GM18526 (cell line): Measurements from ENCODE around the gene KIAA0040.

Experiments
- POLR2A ChIP-seq: IDR thresholded peaks from 3 replicates; pipeline ENCODE4 v1.6.1; 2011; ENCODE audit not compliant: insufficient read length; ENCODE audit errors: extremely low read depth

KIAA0040 gene

DNA sequence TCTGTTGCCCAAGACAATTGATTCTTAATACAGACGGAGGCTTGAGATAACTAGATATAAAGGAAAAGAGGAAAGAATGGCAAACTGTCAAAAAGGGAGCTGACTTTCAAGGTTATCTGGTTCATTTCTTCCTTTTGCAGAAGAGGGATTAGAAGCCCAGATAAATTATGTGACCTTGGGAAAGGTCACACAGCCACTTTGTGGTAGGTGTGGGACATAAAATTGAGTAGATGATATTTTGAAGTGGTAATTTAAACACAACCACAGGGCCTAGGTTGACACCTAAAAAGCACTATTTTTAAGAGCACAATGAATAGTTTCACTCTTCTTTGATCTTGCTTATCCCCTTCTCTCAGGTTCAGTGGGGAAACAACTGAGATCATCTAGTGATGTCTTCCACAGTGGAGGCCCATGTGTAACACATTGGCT is 16.9 kb upstream of the KIAA0040 start:
- no peak for TF ChIP-seq POLR2A

DNA sequence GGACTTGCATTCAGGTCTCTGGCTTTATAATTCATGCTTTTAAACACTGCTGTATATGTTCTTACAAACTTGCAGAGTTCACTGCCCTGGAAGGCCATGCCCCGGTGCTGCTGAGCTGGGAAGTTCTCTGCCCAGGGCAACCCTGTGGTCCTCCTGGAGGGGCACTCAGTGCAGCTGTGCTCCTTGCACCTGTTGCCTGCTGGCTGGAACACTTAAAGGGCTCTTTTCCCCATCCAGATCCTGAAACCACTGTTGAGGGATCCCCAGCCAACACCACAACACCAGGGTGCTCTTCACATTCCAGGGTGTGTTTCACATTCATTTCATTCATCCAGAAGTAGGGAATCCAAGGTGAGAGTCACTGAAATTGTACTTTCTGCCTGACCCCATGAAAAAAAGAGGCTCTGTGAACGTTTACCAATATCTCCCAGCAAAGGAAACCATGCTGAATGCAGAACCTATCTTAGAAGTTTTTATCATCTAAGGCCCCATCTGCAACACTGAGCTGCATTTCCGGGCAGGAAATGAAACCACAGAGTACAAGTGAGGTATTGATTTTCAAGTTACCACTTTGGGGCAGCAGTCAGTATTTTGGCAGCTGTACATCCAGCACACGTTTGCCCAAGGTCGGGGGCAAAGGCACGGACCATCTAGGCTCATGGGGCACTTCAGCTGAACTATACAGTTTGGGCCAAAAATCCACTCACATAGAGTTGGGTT is 16.4 kb upstream of the KIAA0040 start:
- TF ChIP-seq POLR2A, result peak; percentile 41

DNA sequence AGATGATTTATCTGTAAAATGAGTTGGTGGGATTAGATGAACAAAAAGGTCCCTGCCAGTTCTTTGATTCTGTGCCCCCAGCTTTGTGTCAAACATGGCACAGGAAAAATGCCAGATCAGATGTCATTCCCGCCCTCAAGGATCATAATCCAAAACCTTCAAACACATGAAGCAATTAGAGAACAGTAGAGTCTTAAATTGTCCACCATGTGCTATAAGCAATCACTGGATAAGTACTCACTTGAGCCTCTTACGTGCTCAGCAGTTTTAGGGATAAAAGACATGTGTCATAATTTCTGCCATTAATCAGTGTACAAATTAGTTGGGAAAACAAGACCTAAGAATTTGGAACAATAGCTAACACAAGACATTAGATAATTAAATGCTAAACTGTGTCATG is 15.4 kb upstream of the KIAA0040 start:
- TF ChIP-seq POLR2A, result no peak

DNA sequence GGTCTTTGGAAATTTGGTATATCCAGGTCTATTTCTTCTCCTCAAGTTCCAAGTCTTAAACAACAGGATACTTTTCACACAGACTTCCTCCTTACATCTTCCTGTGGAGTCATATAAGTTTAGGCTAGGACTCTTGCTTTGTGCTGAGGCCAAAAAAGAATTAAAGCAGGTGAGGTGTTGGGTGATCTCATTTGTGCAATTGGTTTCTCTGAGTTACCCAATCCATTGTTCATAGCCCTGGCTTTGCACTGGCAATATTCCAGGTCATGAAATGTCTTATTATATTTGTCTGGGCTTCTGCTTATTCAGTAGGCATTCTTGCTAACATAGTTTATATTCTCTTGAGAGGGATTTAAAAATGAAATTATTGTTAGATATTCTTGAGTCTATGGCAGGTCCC is 14.1 kb upstream of the KIAA0040 start:
- no peak for TF ChIP-seq POLR2A

DNA sequence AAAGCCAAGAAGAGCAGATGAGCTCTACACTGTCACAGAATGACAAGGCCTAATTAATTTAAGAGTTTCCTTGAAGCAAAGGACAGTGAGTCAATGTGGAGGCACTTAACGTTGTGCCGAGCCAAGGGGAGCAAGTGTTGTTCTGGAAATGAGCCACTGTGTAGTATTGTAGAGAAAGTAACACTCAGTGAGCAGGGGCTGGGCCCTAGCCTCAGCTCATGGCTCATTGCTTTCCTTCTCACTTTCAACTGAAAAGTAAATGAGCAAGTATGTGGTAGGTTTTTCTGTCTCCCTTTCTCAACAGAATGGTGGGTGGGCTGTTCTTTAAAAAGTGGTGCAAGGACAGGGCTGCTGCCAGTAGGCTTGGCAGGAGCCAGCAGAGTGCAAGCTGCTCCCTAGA is 11.8 kb upstream of the KIAA0040 start:
- no peak for TF ChIP-seq POLR2A

DNA sequence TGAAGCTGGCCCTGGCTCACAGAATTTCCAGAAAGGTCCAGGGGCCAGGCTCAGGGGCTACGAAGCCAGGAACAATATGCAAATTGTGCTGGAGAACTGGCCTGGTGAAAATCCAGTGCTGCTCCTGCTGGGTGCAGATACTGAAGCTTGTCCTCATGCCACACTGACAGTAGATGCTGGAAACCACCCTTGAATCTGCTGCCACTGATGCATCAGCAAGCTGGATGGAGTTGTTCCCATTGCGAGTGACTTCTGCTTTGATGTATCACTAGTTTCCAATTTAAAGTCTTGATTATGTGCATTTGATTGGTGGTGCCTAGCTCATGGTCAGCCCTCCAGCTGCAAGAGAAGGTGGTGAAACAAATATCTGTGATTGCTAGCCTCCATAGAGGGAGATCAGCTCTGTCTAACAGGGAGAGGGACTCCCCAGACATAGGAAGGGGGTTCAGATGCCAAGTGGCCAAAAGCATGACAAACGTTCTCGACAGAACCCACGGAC is 11.0 kb upstream of the KIAA0040 start:
- TF ChIP-seq POLR2A, result no peak

DNA sequence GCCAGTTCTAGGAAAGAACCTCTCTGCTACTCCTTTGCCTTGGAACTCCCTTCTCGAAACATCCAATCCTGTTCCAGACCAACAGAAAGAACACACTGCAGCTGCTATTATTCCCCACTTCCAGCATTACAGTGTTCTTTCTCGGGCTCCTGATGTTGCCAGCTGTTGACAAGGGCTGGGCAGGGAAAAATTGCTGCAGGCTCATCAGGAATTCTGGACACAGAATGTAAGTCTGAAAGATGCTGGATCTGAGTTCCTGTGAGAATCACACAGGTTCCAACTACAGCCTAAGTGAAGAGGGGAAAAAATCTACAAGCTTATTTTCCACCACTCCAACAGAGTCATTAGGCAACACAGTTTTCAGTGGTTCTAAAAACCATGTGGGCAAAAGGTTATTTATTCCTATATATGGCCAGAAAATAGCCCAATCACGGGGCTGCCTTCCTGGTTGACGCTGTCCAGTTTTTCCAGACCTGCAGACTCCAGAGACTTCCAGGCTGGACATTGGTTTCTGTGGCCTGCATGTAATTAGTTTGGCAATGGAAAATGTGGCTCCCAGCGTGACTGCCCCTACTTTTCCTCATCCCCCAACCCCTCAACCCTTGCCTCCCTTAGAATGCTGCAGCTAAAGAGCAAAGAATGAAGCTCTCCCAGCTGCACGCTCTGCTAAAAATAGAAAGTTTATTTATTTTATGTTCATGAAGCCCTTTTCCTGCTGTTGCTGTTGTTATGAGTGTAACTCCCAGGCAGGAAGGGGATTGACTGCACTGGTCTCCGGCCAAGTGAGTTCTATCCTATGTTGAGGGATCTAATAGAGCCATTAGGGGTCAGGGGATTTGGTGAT is 8.3 kb upstream of the KIAA0040 start:
- TF ChIP-seq POLR2A, result no peak

DNA sequence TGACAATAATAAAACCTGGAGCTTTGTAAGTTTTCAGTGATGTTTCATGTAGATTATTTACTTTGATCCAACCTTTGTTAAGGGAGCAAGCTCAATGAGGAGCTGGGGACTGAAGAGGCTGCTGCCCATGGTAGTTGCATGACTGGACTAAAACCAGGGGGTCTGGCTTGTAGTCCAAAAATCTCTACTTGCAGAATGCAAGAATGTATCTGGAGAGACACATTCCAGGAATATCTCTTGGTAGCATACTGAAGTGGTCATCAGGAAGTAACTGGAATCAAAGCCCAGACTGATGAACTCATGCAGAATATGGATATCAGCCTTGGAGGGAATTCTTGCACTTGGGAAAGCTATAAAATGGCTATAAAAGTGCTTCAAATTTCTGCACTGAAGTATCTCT is 5.8 kb upstream of the KIAA0040 start:
- TF ChIP-seq POLR2A, result no peak

DNA sequence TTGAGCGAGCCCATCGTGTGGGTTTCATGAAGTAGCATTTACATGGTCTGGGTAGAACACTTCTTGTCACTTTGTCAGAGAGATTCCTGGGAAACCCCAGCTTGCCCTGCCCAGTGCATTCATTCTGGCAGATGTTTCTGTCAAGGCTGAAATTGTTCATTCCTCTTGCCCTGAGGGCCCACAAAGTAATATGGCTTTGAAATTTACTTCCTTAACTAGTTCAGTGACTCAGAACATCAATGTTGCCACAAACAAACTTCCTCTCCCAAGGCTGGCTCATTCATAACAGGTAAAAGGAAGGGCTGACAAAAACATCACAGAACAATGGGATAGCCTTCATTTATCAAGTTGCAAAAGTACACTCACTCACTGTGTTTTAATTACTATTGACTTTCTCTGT is 5.0 kb upstream of the KIAA0040 start:
- no peak for TF ChIP-seq POLR2A

DNA sequence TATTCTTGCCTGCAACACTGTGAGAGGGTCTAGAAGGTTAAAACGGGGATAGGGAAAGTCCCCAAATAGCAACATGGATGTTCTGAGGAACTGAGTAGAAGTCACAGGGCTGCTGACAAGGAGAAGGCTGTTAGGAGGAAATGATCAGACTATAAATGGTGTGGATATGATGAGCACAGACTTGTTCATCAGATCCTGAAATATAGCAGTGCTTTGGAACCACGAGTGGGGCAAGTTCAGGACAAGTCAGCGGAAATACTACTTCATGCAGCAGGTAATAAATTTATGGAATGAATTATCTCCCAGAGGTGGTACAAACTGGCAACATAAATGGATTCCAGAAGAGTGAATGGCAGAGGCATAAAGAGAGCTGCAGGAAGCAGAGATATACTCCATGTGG is 3.2 kb upstream of the KIAA0040 start:
- no peak for TF ChIP-seq POLR2A

DNA sequence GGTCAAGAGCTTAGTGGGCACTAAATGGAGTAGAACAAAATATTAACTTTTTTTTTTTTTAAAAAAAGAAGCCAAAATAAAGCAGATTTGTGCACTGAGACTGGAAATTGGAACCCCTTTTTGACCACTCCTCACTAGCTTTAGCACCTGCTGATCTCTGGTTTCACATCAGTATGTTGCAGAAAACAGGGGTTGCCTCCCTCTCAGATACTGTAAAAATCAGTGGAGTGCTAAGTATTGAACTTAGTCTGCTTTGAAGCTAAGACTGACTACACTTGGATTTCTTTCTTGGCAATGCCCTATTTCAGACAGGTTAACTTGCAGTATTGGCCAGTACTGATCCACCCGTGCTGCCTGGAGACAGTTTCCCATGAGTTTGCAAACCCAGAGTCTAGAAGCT is 2.7 kb upstream of the KIAA0040 start:
- no peak for TF ChIP-seq POLR2A

DNA sequence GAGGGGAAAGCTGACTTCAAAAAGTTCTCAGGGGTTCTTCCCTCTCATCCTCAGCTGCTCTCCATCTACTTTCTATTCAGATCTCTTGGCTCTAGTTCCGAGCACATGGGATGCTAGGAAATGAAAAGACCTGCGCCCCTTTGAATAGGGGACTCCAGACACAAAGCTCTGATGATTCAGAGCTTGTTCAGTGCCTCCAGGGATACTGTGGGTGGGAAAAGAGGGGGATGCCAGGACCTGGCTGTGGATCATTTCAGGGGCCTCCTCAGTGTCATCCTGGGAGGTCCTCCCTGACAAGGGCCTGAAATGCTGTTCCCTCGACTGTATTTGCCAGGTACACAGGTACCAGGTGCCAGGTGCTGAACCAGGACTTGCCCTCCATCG is 943 bp upstream of the KIAA0040 start:
- TF ChIP-seq POLR2A, result no peak

DNA sequence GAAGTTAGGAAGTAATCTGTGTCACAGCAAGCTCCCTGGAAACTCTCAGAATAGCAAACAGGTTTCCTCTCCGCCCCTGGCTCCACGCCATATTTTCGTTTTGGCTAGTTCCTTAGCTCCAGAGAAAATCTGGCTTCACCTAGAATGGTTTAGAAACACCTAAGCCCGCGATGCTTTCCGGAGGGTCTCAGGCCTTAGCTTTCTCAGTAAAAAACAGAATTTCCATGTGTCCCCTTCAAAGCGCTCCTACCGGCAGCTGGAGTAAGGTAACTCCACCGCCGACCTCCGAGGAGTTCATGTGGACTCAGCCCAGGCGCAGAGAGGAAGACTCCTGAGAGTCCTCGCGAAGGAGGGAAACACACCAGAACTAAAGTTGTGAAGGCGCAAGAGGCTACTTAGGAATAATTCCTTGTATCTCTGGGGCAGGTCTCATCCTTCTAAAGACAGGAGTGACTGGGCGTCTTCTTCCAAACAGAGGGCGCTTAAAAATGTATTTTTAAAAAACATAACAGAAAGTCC is 406 bp downstream of the KIAA0040 start:
- no peak for TF ChIP-seq POLR2A

DNA sequence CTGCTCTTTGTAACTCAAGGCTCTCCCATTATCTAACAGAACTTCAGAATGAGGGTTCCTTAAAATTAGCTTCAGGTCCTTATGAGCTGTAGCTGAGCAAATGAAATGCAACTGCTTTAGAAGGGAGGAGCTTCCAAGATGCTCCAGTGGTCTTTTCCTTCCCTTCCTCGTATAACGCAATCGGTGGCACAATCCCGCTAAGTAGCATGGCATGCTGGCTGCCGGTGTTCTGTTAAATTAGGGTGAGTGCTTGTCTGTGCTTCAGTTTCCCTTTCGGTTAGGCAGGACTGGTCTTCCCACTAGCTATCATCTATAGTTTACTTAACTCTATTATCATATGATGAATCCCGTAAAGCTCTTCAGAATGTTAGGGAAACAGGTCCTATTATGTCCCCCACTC is 917 bp downstream of the KIAA0040 start:
- TF ChIP-seq POLR2A, result no peak

DNA sequence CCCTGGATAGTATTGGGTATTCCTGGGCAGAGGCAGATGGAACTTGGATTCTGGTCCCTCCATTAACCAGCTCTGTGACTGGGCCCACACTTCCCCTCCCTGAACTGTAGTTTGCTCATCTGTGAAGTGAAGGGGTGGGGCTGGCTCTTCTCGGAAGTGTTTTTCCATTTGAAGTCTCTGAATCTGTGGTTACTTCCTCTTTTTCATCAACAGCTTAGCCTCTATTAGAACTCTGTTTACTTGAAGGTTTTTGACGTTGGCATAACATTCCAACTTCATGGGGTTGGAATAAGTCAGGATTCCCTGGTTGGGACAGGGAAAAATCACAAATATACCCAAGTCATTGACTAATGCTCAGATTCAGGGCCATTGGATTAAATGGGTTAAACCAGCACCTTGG is 3.6 kb downstream of the KIAA0040 start:
- TF ChIP-seq POLR2A, result no peak
